Stimulated activated naive CD4-positive, alpha-beta T cell treated with Interleukin-2 at 50 U/mL for 16 hours (primary cell): ENCODE results near the gene SNX7.

Experiments used
- DNase-seq: peaks from one replicate; lab custom pipeline; 2025; lab: John Stamatoyannopoulos, UW

The SNX7 gene

GRCh38 chr1:98764485-98764884 lies 103.0 kb downstream of the SNX7 start:
- no peak for DNase-seq

- no peak for DNase-seq
Measured at GRCh38 chr1:98766255-98766654, 104.7 kb downstream of the SNX7 start.

GRCh38 chr1:98769162-98769561 lies 107.6 kb downstream of the SNX7 start:
- no peak for DNase-seq

- no peak for DNase-seq
Measured at GRCh38 chr1:98781906-98782305, 120.4 kb downstream of the SNX7 start.

- DNase-seq = no peak
Measured at GRCh38 chr1:98783821-98784220, 122.3 kb downstream of the SNX7 start.

GRCh38 chr1:98791498-98791897 lies 130.0 kb downstream of the SNX7 start:
- no peak for DNase-seq

- no peak for DNase-seq
Measured at GRCh38 chr1:98792123-98792522, 130.6 kb downstream of the SNX7 start.

GRCh38 chr1:98793136-98793535 lies 131.6 kb downstream of the SNX7 start:
- no peak for DNase-seq

GRCh38 chr1:98794196-98794886 lies 132.8 kb downstream of the SNX7 start:
- peak; percentile 5 for DNase-seq

- DNase-seq = no peak
Measured at GRCh38 chr1:98796049-98796448, 134.5 kb downstream of the SNX7 start.

GRCh38 chr1:98797506-98797905 lies 136.0 kb downstream of the SNX7 start:
- no peak for DNase-seq
